AG10803 (cell line): ENCODE results near the gene TBC1D22A.

Source experiments
- DNase-seq: peaks from one replicate; pipeline ENCODE4 v3.0.0; 2010; ENCODE audit warnings: low read depth
- H3K4me3 ChIP-seq: 2 replicates; pipeline ENCODE4 v1.5.1; 2011; ENCODE audit warnings: mild to moderate bottlenecking, low read length, control low read depth
- CTCF ChIP-seq: conservative IDR thresholded peaks from 2 replicates; pipeline ENCODE4 v1.5.1; 2011; ENCODE audit warnings: mild to moderate bottlenecking, low read length, control low read depth, inconsistent platforms

Gene TBC1D22A

GRCh38 chr22:46726066-46726985 lies 36.1 kb upstream of the TBC1D22A start:
- peak; percentile 40 for DNase-seq
- H3K4me3 ChIP-seq = no peak overlapping the region
- TF ChIP-seq CTCF = no peak

DNA sequence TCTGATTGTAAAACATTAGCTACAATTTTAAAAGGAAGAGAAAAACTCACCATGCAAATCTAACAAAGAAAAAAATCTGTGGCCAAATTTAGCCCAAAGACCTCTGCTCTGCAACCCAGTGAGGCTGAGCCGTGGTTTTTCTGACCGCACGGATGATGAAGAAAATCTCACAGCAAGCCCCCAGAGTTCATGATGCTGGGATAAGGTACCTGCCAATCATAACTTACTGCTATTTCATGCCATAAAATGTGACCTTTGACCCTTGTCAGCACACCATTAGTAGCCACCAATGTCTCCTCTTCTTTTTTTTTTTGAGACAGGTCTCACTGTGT lies 35.5 kb upstream of the TBC1D22A start:
- H3K4me3 ChIP-seq = no peak overlapping the region
- DNase-seq = no peak
- no peak for TF ChIP-seq CTCF

- TF ChIP-seq CTCF = no peak
- no peak overlapping the region for H3K4me3 ChIP-seq
- DNase-seq = no peak
These were observed 34.6 kb upstream of the TBC1D22A start for GRCh38 chr22:46727813-46728364.

GRCh38 chr22:46728470-46728869 lies 34.0 kb upstream of the TBC1D22A start:
- no peak for DNase-seq
- no peak for TF ChIP-seq CTCF
- no peak overlapping the region for H3K4me3 ChIP-seq

DNA sequence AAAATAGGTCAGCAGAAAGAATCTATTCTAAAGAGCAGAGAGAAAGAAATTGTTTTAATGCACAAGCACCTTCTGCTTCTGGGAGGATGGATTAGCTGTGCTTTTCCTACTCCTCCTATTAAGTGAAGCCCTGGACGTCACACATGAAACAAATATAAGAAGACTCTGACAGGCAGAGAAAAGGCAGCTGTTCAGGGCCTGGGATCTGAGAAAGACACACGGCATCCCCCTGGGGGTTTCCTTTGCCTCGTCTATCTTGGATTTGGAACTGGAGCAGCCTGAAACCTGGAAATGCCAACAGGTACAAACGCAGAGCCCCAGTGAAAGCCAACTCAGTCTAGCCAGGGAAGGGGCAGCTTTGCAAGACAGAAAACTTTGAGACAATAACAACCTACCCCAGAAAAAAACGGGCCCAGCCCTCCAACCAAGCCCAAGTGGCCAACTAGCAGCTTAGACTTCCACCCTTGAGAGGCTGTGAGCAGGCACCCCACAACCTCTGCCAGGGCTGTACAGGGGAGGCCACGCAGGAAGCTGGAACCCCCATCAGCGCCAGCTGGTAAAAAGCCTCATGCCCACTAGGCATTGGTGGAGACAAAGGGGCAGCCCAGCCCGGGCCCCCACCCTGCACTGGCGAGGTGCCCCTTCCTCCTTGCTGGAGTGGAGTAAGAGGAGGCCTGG lies 31.7 kb upstream of the TBC1D22A start:
- no peak overlapping the region for H3K4me3 ChIP-seq
- TF ChIP-seq CTCF = no peak
- no peak for DNase-seq

DNA sequence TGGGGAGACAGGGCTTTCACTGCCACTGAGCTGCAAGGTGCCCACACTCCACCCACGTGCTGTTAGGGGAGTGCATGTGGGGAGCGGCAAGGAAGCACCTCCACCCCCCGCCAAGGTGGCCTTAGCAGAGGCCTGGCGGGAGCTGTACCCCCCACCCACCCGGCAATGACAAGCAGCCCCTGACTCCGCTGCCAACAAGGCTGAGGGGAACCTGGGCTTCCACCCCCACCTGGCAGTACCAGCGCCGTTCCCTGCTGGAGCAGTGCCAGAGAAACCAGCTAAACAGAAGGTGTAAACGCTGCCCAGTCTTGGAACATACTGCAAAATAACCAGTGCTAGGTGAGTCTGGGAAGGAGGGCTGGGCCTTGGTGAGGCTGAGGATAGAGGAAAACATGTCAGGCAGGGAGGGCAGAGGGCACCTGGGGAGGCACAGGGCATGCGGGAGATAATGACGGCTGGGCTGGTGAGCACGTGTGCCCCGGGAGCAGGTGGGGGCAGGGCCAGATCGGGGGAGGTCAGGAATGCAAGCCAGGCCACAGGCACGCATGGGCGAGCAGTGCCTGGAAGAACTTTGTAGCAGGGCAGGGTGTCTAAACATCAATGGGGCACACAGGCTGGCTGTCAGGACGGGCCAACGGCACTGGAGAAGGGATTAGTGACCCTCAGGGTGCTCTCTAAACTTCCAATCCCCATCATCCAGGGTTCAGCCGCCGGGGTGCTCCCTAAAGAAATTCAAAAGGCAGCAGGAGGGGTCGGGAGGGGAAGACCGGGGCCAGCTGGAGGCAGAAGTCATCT lies 31.0 kb upstream of the TBC1D22A start:
- TF ChIP-seq CTCF = no peak
- DNase-seq = peak; percentile 39

More for the DNA sequence above, 31.0 kb upstream of the TBC1D22A start:
- no peak overlapping the region for H3K4me3 ChIP-seq
